ENCODE measurements around the gene TRHDE. TPM values are rescaled to one million over a fixed set of nuclear protein-coding genes. Genes with fewer than 3 reads are reported as not detected.

The TRHDE gene
- total RNA-seq, 4 donors from 2014 or later, result 0.49 to 5.8 (median 1.1) TPM

- no peak for DNase-seq (ENCODE audit: low spot score in 2 of 2)
- H3K4me3 ChIP-seq (ENCODE audit: low read depth, poor library complexity, severe bottlenecking), result no peak overlapping the region
- WGBS, 2 donors, result 78 to 80% methylated on average over 7 of the region's 7 CpGs
- intact Hi-C loops (cut with DNase I; ENCODE audit: low total_unique reads), result no loop called here
- TF ChIP-seq, protein P1, sequence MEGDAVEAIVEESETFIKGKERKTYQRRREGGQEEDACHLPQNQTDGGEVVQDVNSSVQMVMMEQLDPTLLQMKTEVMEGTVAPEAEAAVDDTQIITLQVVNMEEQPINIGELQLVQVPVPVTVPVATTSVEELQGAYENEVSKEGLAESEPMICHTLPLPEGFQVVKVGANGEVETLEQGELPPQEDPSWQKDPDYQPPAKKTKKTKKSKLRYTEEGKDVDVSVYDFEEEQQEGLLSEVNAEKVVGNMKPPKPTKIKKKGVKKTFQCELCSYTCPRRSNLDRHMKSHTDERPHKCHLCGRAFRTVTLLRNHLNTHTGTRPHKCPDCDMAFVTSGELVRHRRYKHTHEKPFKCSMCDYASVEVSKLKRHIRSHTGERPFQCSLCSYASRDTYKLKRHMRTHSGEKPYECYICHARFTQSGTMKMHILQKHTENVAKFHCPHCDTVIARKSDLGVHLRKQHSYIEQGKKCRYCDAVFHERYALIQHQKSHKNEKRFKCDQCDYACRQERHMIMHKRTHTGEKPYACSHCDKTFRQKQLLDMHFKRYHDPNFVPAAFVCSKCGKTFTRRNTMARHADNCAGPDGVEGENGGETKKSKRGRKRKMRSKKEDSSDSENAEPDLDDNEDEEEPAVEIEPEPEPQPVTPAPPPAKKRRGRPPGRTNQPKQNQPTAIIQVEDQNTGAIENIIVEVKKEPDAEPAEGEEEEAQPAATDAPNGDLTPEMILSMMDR (IDR thresholded peaks at IDR 0.05), result no peak
- no peak for TF ChIP-seq POLR2A (IDR thresholded peaks at IDR 0.05)
These were observed 160.0 kb downstream of the TRHDE start for GRCh38 chr12:72432037-72432604.

DNA sequence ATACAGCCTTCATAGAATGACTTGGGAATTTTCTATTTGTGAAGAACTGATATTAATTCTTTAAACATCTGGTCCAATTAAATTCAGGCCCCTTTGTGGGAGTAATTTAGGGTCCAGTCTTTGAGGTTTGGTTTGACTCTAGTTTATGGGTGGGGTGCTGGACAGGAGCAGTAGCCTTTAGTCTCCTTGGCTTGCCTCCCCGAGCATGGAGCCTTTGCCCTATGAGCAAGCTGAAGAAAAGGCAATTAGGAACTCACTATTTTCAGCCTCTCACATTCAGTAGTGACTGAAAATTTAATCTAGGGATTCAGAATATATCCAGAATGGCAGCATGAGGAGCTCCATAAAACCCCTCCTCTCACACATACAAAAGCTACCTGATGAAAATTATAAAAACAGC lies 161.1 kb downstream of the TRHDE start:
- no peak for TF ChIP-seq POLR2A (IDR thresholded peaks at IDR 0.05)
- TF ChIP-seq, protein P1 (IDR thresholded peaks at IDR 0.05), result no peak
- H3K4me3 ChIP-seq (ENCODE audit: low read depth, poor library complexity, severe bottlenecking), result no peak overlapping the region
- DNase-seq (ENCODE audit: low spot score in 2 of 2), result no peak
- intact Hi-C loops (cut with DNase I; ENCODE audit: low total_unique reads), result no loop called here
- WGBS, 2 donors, result 65 to 83% methylated on average over 1 of the region's 1 CpG

DNA sequence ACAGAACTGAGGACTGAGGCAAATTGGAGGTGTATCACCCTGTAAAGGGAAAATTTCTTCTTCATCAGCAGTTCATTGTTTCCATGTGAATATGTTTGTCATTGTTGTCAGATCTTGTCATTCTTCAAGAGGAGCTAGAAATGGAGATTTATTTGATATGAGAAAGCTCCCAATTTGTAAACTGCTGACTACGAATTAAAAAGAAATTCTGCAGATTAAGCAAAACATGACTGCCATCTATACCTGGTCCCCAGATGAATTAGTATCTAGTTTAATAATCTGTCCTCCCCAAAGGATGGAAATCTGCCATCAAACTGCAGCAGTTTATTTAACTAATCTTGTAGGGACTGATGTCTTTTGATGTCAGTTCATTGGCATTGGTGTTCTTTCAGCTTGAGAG lies 162.8 kb downstream of the TRHDE start:
- no peak overlapping the region for H3K4me3 ChIP-seq (ENCODE audit: low read depth, poor library complexity, severe bottlenecking)
- TF ChIP-seq POLR2A (IDR thresholded peaks at IDR 0.05), result no peak
- TF ChIP-seq, protein P1 (IDR thresholded peaks at IDR 0.05), result no peak
- WGBS, 2 donors, result 75 to 79% methylated on average over 1 of the region's 1 CpG
- DNase-seq (ENCODE audit: low spot score in 2 of 2), result no peak
- intact Hi-C loops (cut with DNase I; ENCODE audit: low total_unique reads), result no loop called here

- intact Hi-C loops (cut with DNase I; ENCODE audit: low total_unique reads), result no loop called here
- TF ChIP-seq, protein P1 (IDR thresholded peaks at IDR 0.05), result no peak
- no peak for DNase-seq (ENCODE audit: low spot score in 2 of 2)
- no peak overlapping the region for H3K4me3 ChIP-seq (ENCODE audit: low read depth, poor library complexity, severe bottlenecking)
- 90 to 100% methylated on average over 2 of the region's 2 CpGs for WGBS, 2 donors
These were observed 170.0 kb downstream of the TRHDE start for GRCh38 chr12:72442217-72442616.

GRCh38 chr12:72444125-72444524 lies 172.0 kb downstream of the TRHDE start:
- no peak overlapping the region for H3K4me3 ChIP-seq (ENCODE audit: low read depth, poor library complexity, severe bottlenecking)
- TF ChIP-seq POLR2A (IDR thresholded peaks at IDR 0.05), result no peak
- TF ChIP-seq, protein P1 (IDR thresholded peaks at IDR 0.05), result no peak
- intact Hi-C loops (cut with DNase I; ENCODE audit: low total_unique reads), result no loop called here
- DNase-seq (ENCODE audit: low spot score in 2 of 2), result no peak

GRCh38 chr12:72444566-72444965 lies 172.4 kb downstream of the TRHDE start:
- H3K4me3 ChIP-seq (ENCODE audit: low read depth, poor library complexity, severe bottlenecking), result no peak overlapping the region
- DNase-seq (ENCODE audit: low spot score in 2 of 2), result no peak
- intact Hi-C loops (cut with DNase I; ENCODE audit: low total_unique reads), result no loop called here
- WGBS, 2 donors, result 83 to 92% methylated on average over 2 of the region's 2 CpGs
- TF ChIP-seq, protein P1 (IDR thresholded peaks at IDR 0.05), result no peak
- TF ChIP-seq POLR2A (IDR thresholded peaks at IDR 0.05), result no peak

Data from lower leg skin (tissue), 4 donors.